ENCODE results near the gene GBF1. TPM values are rescaled to one million over a fixed set of nuclear protein-coding genes. Genes with fewer than 3 reads are reported as not detected.

Gene GBF1
- polyA plus RNA-seq, 2 donors, result 11.4 to 11.7 TPM

DNA sequence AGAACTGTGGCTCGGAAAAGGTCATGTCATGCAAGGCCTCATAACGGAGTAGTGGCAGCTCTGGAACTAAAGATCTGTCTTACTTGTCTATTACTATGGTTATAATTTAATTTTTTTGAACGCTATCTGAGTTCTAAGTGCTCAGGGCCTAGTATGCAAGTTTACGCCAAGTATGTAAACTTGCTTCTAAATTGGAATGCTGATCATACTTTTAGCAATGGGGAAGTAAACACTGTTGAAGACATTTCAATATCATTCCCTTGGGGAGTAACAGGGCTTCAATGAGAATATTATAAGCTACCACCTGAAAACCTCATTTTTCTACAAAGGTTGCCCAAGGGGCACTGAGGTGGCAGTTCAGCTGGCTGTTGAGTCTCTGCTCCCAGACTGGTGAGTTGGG is 80.7 kb downstream of the GBF1 start:
- H3K27me3 ChIP-seq (ENCODE audit: control insufficient read depth in 1 of 2, insufficient read depth in 2 of 2, low read length in 2 of 2), result no peaks in the 10 kb centered on the region
- H3K36me3 ChIP-seq (ENCODE audit: control insufficient read depth in 2 of 2, insufficient read depth in 2 of 2, low read length in 1 of 2), result no peaks in the 10 kb centered on the region
- no peak overlapping the region for H3K27ac ChIP-seq (ENCODE audit: low read depth in 2 of 2, low read length in 1 of 2)
- WGBS, 2 donors, result 82 to 88% methylated on average over 4 of the region's 4 CpGs
- no peaks in the 10 kb centered on the region for H3K9me3 ChIP-seq (ENCODE audit: control insufficient read depth in 2 of 2, insufficient read depth in 1 of 2, low read depth in 1 of 2, low read length in 1 of 2)
- no peaks in the 10 kb centered on the region for H3K4me1 ChIP-seq (ENCODE audit: control insufficient read depth in 2 of 2, insufficient read depth in 2 of 2, low read length in 1 of 2)
- H3K4me3 ChIP-seq (ENCODE audit: low read depth in 1 of 2, low read length in 2 of 2), result no peak overlapping the region

GRCh38 chr10:102327002-102327401 is 81.7 kb downstream of the GBF1 start:
- Histone ChIP-seq H3K4me1 (ENCODE audit: control insufficient read depth in 2 of 2, insufficient read depth in 2 of 2, low read length in 1 of 2) (no peaks in the 10 kb centered on the region), H3K27me3 (ENCODE audit: control insufficient read depth in 1 of 2, insufficient read depth in 2 of 2, low read length in 2 of 2) (no peaks in the 10 kb centered on the region), H3K27ac (ENCODE audit: low read depth in 2 of 2, low read length in 1 of 2) (no peak overlapping the region), H3K9me3 (ENCODE audit: control insufficient read depth in 2 of 2, insufficient read depth in 1 of 2, low read depth in 1 of 2, low read length in 1 of 2) (no peaks in the 10 kb centered on the region), H3K36me3 (ENCODE audit: control insufficient read depth in 2 of 2, insufficient read depth in 2 of 2, low read length in 1 of 2) (no peaks in the 10 kb centered on the region), H3K4me3 (ENCODE audit: low read depth in 1 of 2, low read length in 2 of 2) (no peak overlapping the region)
- WGBS, 2 donors, result 74 to 81% methylated on average over 5 of the region's 5 CpGs

- Histone ChIP-seq H3K27ac (ENCODE audit: low read depth in 2 of 2, low read length in 1 of 2) (no peak overlapping the region), H3K36me3 (ENCODE audit: control insufficient read depth in 2 of 2, insufficient read depth in 2 of 2, low read length in 1 of 2) (no peaks in the 10 kb centered on the region), H3K27me3 (ENCODE audit: control insufficient read depth in 1 of 2, insufficient read depth in 2 of 2, low read length in 2 of 2) (no peaks in the 10 kb centered on the region), H3K4me3 (ENCODE audit: low read depth in 1 of 2, low read length in 2 of 2) (no peak overlapping the region), H3K9me3 (ENCODE audit: control insufficient read depth in 2 of 2, insufficient read depth in 1 of 2, low read depth in 1 of 2, low read length in 1 of 2) (no peaks in the 10 kb centered on the region), H3K4me1 (ENCODE audit: control insufficient read depth in 2 of 2, insufficient read depth in 2 of 2, low read length in 1 of 2) (no peaks in the 10 kb centered on the region)
- 87 to 95% methylated on average over 2 of the region's 2 CpGs for WGBS, 2 donors
Measured at GRCh38 chr10:102327641-102328040, 82.3 kb downstream of the GBF1 start.

DNA sequence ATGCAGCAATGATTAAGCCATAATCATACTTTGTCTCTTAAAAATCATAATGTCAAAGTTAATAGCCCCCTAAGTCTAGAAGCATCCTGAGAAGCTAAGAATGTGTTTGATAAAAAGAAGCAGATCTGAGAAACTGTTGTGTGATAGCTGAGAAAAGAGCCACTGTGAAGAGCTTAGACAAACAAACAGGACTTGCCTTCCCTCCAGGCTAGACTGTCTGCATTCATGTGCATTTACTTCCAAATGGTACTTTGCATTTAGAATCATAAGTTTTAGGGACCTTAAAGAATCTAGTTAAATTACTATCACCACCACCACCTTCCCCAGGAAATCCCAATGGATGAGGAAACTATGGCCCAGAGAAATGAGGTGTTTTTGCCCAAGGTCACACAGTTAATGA is 87.4 kb downstream of the GBF1 start:
- no peak overlapping the region for H3K4me3 ChIP-seq (ENCODE audit: low read depth in 1 of 2, low read length in 2 of 2)
- H3K36me3 ChIP-seq (ENCODE audit: control insufficient read depth in 2 of 2, insufficient read depth in 2 of 2, low read length in 1 of 2), result peaks cover 2 to 3% of the 10 kb centered on the region in 2 donors
- H3K27me3 ChIP-seq (ENCODE audit: control insufficient read depth in 1 of 2, insufficient read depth in 2 of 2, low read length in 2 of 2), result no peaks in the 10 kb centered on the region
- H3K9me3 ChIP-seq (ENCODE audit: control insufficient read depth in 2 of 2, insufficient read depth in 1 of 2, low read depth in 1 of 2, low read length in 1 of 2), result no peaks in the 10 kb centered on the region
- H3K27ac ChIP-seq (ENCODE audit: low read depth in 2 of 2, low read length in 1 of 2), result no peak overlapping the region
- no peaks in the 10 kb centered on the region for H3K4me1 ChIP-seq (ENCODE audit: control insufficient read depth in 2 of 2, insufficient read depth in 2 of 2, low read length in 1 of 2)

DNA sequence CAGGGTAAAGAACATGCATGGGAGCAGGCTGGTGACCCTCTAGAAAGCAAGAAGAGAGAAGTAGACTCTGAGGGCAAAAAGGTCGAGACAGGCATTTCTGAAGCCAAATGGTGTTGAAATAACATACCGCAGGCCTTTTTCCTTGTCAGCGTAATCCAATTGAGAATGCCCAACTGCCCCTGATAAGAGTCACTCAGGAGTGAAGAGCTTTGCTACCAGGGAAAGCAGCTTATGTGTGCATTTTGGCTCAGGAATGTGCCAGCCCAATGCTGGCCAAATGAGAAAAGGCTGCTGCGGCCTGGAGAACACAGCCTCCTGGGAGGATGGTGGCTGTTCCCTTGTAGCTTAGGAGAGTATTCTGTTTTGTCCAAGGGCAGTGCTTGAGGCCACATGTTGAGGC is 88.8 kb downstream of the GBF1 start:
- Histone ChIP-seq H3K4me3 (ENCODE audit: low read depth in 1 of 2, low read length in 2 of 2) (no peak overlapping the region), H3K36me3 (ENCODE audit: control insufficient read depth in 2 of 2, insufficient read depth in 2 of 2, low read length in 1 of 2) (peaks cover 3 to 4% of the 10 kb centered on the region in 2 donors), H3K27ac (ENCODE audit: low read depth in 2 of 2, low read length in 1 of 2) (no peak overlapping the region), H3K9me3 (ENCODE audit: control insufficient read depth in 2 of 2, insufficient read depth in 1 of 2, low read depth in 1 of 2, low read length in 1 of 2) (no peaks in the 10 kb centered on the region), H3K4me1 (ENCODE audit: control insufficient read depth in 2 of 2, insufficient read depth in 2 of 2, low read length in 1 of 2) (no peaks in the 10 kb centered on the region), H3K27me3 (ENCODE audit: control insufficient read depth in 1 of 2, insufficient read depth in 2 of 2, low read length in 2 of 2) (no peaks in the 10 kb centered on the region)
- WGBS, 2 donors, result 70 to 77% methylated on average over 4 of the region's 4 CpGs

DNA sequence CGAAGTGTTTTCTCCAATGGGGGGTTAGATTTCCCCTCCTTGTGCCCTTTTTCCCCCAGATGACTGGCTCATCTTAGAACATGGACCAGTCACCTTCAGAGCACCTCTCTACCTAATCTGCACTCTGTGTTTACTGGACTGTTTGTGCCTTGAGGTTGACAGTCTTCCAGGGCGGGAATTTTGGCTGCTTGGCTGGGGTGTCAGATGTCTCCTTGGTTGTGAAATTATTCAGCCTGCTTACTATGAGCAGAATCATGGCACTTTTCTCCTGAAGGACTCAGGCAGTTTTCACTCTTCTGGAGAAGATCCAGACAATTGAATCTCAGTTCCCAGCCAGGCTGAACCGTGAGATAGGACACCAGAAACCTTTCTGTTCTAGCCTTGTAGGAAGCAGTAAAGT is 89.9 kb downstream of the GBF1 start:
- H3K27me3 ChIP-seq (ENCODE audit: control insufficient read depth in 1 of 2, insufficient read depth in 2 of 2, low read length in 2 of 2), result no peaks in the 10 kb centered on the region
- H3K27ac ChIP-seq (ENCODE audit: low read depth in 2 of 2, low read length in 1 of 2), result no peak overlapping the region
- 82 to 85% methylated on average over 3 of the region's 3 CpGs for WGBS, 2 donors
- H3K4me1 ChIP-seq (ENCODE audit: control insufficient read depth in 2 of 2, insufficient read depth in 2 of 2, low read length in 1 of 2), result no peaks in the 10 kb centered on the region
- H3K9me3 ChIP-seq (ENCODE audit: control insufficient read depth in 2 of 2, insufficient read depth in 1 of 2, low read depth in 1 of 2, low read length in 1 of 2), result no peaks in the 10 kb centered on the region
- H3K36me3 ChIP-seq (ENCODE audit: control insufficient read depth in 2 of 2, insufficient read depth in 2 of 2, low read length in 1 of 2), result peaks cover 3 to 4% of the 10 kb centered on the region in 2 donors
- no peak overlapping the region for H3K4me3 ChIP-seq (ENCODE audit: low read depth in 1 of 2, low read length in 2 of 2)

DNA sequence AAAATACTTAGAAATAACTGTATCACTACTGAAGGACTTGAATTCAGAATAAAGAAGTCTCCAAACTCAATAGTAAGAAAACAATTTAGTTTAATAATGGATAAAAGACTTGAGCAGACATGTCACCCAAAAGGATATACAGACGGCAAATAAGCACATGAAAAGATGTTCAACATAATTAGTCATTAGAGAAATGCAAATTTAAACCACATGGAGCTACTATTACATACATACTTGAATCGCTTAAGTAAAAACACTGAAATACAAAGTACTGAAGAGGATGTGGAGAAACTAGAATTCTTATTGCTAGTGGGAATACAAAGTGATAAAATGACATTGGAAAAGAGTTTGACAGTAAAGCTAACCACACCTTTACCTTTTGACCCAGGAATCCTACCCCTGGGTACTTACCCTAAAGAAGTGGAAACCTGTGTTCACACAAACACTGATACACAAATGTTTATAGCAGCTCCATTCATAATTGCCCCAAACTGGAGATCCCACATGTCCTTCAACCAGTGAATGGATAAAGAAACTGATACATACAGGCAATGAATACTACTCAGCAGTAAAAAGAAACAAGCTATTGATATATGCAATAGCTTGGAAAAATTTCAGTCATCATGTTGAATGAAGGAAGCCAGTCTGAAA is 95.8 kb downstream of the GBF1 start:
- H3K36me3 ChIP-seq (ENCODE audit: control insufficient read depth in 2 of 2, insufficient read depth in 2 of 2, low read length in 1 of 2), result peaks cover 0 to 2% of the 10 kb centered on the region in 2 donors
- no peaks in the 10 kb centered on the region for H3K9me3 ChIP-seq (ENCODE audit: control insufficient read depth in 2 of 2, insufficient read depth in 1 of 2, low read depth in 1 of 2, low read length in 1 of 2)
- no peak overlapping the region for H3K27ac ChIP-seq (ENCODE audit: low read depth in 2 of 2, low read length in 1 of 2)
- whole genome bisulfite sequencing, 2 donors, result 60 to 71% methylated on average over 2 of the region's 2 CpGs
- no peaks in the 10 kb centered on the region for H3K27me3 ChIP-seq (ENCODE audit: control insufficient read depth in 1 of 2, insufficient read depth in 2 of 2, low read length in 2 of 2)
- H3K4me1 ChIP-seq (ENCODE audit: control insufficient read depth in 2 of 2, insufficient read depth in 2 of 2, low read length in 1 of 2), result no peaks in the 10 kb centered on the region
- H3K4me3 ChIP-seq (ENCODE audit: low read depth in 1 of 2, low read length in 2 of 2), result no peak overlapping the region

GRCh38 chr10:102342458-102342857 is 97.1 kb downstream of the GBF1 start:
- Histone ChIP-seq H3K27ac (ENCODE audit: low read depth in 2 of 2, low read length in 1 of 2) (no peak overlapping the region), H3K9me3 (ENCODE audit: control insufficient read depth in 2 of 2, insufficient read depth in 1 of 2, low read depth in 1 of 2, low read length in 1 of 2) (no peaks in the 10 kb centered on the region), H3K4me3 (ENCODE audit: low read depth in 1 of 2, low read length in 2 of 2) (no peak overlapping the region), H3K27me3 (ENCODE audit: control insufficient read depth in 1 of 2, insufficient read depth in 2 of 2, low read length in 2 of 2) (no peaks in the 10 kb centered on the region), H3K36me3 (ENCODE audit: control insufficient read depth in 2 of 2, insufficient read depth in 2 of 2, low read length in 1 of 2) (peaks cover 0 to 2% of the 10 kb centered on the region in 2 donors), H3K4me1 (ENCODE audit: control insufficient read depth in 2 of 2, insufficient read depth in 2 of 2, low read length in 1 of 2) (no peaks in the 10 kb centered on the region)
- WGBS, 2 donors, result 23 to 57% methylated on average over 2 of the region's 2 CpGs

GRCh38 chr10:102342958-102343357 is 97.6 kb downstream of the GBF1 start:
- WGBS, 2 donors, result 83 to 88% methylated on average over 3 of the region's 3 CpGs
- Histone ChIP-seq H3K27ac (ENCODE audit: low read depth in 2 of 2, low read length in 1 of 2) (no peak overlapping the region), H3K4me3 (ENCODE audit: low read depth in 1 of 2, low read length in 2 of 2) (no peak overlapping the region), H3K36me3 (ENCODE audit: control insufficient read depth in 2 of 2, insufficient read depth in 2 of 2, low read length in 1 of 2) (peaks cover 0 to 2% of the 10 kb centered on the region in 2 donors), H3K4me1 (ENCODE audit: control insufficient read depth in 2 of 2, insufficient read depth in 2 of 2, low read length in 1 of 2) (no peaks in the 10 kb centered on the region), H3K9me3 (ENCODE audit: control insufficient read depth in 2 of 2, insufficient read depth in 1 of 2, low read depth in 1 of 2, low read length in 1 of 2) (no peaks in the 10 kb centered on the region), H3K27me3 (ENCODE audit: control insufficient read depth in 1 of 2, insufficient read depth in 2 of 2, low read length in 2 of 2) (no peaks in the 10 kb centered on the region)

GRCh38 chr10:102344067-102344466 is 98.7 kb downstream of the GBF1 start:
- Histone ChIP-seq H3K4me1 (ENCODE audit: control insufficient read depth in 2 of 2, insufficient read depth in 2 of 2, low read length in 1 of 2) (no peaks in the 10 kb centered on the region), H3K36me3 (ENCODE audit: control insufficient read depth in 2 of 2, insufficient read depth in 2 of 2, low read length in 1 of 2) (no peaks in the 10 kb centered on the region), H3K27ac (ENCODE audit: low read depth in 2 of 2, low read length in 1 of 2) (no peak overlapping the region), H3K9me3 (ENCODE audit: control insufficient read depth in 2 of 2, insufficient read depth in 1 of 2, low read depth in 1 of 2, low read length in 1 of 2) (no peaks in the 10 kb centered on the region), H3K4me3 (ENCODE audit: low read depth in 1 of 2, low read length in 2 of 2) (no peak overlapping the region), H3K27me3 (ENCODE audit: control insufficient read depth in 1 of 2, insufficient read depth in 2 of 2, low read length in 2 of 2) (no peaks in the 10 kb centered on the region)
- WGBS, 2 donors, result 82 to 93% methylated on average over 3 of the region's 3 CpGs

Measured in esophagus (tissue), 2 donors.